Loucy (cell line): Measurements from ENCODE around the gene ZNF83.

ENCODE experiments used
- EZH2phosphoT487 ChIP-seq: fragments of 200-600 bp; IDR thresholded peaks from 2 replicates; pipeline ENCODE4 v1.6.1; 2018; ENCODE audit warnings: antibody characterized with exemption, mild to moderate bottlenecking, moderate library complexity, borderline replicate concordance
- TF ChIP-seq, protein P1 (sequence below): fragments of 200-600 bp; sonication (generic); conservative IDR thresholded peaks from 2 replicates; pipeline ENCODE4 v1.5.1; 2014; ENCODE audit warnings: mild to moderate bottlenecking, antibody characterized with exemption, low read length

DNA sequence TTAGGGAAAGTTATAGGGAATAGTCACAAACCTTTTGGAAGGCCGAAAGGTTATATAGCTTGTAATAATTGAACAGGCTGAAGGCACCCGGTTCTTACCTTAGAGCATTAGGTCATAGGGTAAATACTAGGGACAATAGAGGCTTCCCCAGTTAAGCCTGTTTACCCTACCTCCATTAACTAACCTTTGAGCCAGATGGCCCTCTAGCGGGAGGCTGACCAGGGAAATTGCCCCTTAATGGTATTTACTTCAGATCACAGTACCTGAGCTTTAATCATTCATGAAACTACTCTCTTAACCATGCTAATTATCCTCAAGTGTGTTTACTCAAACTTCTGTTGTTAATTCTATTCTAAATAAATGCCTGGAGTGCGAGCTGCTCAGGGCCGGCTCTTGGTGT lies 20.4 kb upstream of the ZNF83 start:
- TF ChIP-seq, protein P1, sequence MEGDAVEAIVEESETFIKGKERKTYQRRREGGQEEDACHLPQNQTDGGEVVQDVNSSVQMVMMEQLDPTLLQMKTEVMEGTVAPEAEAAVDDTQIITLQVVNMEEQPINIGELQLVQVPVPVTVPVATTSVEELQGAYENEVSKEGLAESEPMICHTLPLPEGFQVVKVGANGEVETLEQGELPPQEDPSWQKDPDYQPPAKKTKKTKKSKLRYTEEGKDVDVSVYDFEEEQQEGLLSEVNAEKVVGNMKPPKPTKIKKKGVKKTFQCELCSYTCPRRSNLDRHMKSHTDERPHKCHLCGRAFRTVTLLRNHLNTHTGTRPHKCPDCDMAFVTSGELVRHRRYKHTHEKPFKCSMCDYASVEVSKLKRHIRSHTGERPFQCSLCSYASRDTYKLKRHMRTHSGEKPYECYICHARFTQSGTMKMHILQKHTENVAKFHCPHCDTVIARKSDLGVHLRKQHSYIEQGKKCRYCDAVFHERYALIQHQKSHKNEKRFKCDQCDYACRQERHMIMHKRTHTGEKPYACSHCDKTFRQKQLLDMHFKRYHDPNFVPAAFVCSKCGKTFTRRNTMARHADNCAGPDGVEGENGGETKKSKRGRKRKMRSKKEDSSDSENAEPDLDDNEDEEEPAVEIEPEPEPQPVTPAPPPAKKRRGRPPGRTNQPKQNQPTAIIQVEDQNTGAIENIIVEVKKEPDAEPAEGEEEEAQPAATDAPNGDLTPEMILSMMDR, result no peak
- no peak for TF ChIP-seq EZH2phosphoT487
